ENCODE data around the gene GPR107.

Gene GPR107

DNA sequence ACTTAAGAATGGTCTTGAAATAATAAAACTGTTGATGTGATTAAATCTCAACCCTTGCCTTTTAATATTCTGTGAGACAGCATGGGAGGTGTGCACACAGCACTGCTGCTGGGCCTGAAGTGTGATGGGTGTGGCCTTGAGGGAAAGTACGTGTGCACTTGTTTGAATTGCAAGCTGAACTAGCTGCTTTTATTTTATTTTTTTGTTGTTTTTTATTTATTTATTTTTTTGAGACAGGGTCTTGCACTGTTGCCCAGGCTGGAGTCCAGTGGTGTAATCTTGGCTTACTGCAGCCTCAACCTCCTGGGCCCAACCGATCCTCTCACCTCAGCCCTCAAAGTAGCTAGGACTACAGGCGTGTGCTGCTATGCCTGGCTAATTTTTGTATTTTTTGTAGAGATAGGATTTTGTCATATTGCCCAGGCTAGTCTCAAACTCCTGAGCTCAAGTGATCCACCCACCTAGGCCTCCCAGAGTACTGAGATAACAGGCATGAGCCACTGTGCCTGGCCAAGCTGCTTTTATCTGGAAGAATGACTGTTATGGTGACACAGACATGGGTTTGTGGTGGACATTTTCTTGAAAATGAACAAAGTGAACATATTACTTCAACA is 58.9 kb downstream of the GPR107 start:
- no peak for DNase-seq

DNA sequence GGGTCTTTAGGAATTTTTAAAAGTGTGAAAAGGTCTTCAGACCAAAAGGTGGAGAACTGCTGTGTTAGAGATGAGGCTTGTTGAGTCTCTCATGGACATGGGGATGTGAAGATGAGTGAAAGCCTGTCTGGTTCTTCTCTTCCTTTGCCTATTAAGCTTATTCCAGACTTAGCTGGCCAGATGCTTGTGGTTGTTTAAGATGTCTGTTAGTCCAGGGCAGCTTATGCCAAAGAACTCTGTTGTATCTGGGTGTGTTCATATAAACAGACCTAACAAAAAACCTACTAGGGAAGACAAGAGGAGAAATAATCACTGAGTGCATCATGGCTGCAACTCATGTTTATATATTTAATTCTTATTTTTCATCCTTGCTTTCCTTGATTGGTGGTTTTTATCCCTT is 61.0 kb downstream of the GPR107 start:
- DNase-seq, result no peak

- no peak for DNase-seq
Observed at GRCh38 chr9:130116346-130116745, 62.6 kb downstream of the GPR107 start.

DNA sequence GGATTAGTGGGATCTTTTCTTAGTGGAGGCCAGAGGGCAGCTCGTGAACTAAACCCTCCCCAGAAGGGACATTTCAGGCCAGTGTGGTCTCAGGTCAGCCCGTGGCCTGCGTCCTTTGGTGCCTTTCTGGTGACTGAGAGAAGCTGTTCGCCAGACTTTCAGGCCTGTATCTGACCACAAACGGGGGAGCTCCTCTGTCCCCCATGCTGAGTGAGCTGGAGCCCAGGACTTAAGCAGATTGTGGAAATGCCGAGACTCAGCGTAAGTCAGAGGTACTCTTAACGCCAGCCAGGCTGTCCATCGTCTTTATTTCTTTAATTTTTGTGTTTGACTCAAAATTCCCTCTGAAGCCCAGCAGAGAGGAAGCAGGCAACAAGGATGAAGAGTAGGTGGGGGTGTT is 63.7 kb downstream of the GPR107 start:
- no peak for DNase-seq

GRCh38 chr9:130117816-130118632 is 64.3 kb downstream of the GPR107 start:
- peak; percentile 27 to 76 for DNase-seq

DNA sequence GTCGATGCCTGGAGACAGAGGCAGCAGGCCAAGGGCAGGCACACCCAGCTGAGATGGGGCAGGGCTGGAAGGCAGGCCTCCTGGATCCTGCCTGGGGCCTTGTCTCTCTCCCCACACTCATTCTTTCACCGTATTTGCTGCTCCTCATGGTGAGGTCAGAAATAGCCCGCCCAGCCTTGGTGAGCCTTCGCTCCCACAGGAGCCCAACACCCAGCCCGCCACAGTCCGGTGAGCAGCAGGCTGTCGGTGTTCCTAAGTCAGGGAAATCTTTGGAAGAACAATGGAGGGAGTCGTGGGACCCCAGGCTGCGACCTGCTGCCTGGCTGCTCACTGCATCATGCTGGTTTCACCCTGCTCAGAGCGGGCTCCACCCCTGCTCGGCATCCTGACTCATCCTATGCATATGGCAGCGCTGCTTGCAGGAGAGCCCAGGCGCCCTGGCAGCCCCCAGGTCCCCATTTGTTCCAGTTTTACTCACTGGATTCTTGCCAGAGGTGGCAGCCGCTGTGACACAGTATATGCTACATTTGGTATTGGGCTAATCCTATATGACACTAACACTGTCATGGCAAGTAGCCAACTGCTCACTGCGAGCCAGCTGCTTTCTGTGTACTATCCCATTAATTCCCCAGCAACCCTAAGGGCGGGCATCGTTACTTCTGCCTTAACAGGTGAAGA is 65.3 kb downstream of the GPR107 start:
- DNase-seq, result no peak

DNA sequence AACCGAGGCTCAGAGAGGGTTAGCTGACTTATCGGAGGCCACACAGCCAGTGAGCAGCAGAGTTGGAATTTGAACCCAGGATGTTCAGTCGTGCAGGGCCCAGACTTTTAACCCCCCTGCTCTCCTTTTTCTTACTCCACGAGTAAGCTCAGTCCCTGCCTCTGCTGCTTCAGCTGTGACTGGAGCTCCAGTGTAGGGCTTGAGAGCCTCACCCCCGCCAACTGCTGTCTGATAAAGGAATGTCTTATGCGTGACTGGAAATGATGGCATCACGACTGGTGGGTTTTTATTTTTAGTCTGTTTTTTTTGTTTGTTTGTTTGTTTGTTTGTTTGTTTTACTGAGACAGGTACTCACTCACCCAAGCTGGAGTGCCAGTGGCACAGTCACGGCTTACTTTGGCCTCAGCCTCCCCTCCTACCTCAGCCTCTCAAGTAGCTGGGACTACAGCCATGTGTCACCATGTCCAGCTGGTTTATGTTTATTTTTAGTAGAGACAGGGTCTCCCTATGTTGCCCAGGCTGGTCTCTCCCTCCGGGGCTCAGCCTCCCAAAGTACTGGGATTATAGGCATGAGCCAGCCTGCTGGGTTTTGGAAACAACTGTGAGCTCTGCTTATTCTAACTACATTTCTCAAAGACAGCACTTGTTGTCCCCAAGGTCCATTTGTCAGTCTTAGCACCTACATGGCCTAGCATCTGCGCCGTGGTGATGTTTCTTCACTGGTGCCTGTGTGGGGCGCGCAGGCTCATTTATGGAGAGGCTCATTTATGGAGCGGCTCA is 66.0 kb downstream of the GPR107 start:
- DNase-seq, result no peak

- no peak for DNase-seq
Observed at GRCh38 chr9:130120299-130120587, 66.5 kb downstream of the GPR107 start.

DNA sequence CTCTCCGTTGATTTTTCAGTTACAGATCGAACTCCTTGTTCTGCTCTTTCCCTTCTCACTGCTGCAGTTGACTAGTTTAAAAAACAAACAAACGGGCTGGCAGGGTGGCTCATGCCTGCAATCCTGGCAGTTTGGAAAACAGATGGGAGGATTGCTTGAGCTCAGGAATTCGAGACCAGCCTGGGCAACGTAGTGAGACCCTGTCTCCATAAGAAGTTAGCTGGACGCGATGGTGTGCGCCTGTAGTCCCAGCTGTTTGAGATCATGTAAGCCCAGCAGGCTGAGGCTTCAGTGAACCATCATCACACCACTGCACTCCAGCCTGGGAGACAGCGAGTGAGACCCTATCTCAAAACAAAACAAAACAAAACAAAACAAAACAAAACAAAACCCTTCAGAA is 67.1 kb downstream of the GPR107 start:
- no peak for DNase-seq

- no peak for DNase-seq
Observed at GRCh38 chr9:130122456-130122855, 68.8 kb downstream of the GPR107 start.

- DNase-seq, result no peak
Observed at GRCh38 chr9:130124085-130124860, 70.6 kb downstream of the GPR107 start.

GRCh38 chr9:130126721-130127433 is 73.2 kb downstream of the GPR107 start:
- no peak for DNase-seq

DNA sequence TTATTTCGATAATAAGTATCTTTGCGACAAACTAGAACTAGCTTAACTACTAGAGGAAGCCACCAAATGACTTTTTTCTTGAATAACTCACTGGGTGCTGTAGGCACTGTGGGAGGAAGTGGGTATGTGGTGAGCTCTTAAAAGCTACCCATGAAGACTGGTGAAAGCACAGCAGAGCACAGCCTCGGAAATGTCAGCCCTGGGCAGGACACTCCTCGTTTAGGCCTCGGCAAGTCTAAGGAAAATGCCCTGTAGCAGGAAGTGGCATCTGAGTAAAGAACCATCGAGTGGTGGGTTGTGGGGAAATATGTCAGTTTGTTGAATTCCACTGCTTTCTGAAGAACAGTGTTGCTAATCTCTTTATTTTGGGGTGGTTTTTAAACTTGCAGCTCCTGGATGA is 74.5 kb downstream of the GPR107 start:
- DNase-seq, result peak; percentile 48 to 56

DNA sequence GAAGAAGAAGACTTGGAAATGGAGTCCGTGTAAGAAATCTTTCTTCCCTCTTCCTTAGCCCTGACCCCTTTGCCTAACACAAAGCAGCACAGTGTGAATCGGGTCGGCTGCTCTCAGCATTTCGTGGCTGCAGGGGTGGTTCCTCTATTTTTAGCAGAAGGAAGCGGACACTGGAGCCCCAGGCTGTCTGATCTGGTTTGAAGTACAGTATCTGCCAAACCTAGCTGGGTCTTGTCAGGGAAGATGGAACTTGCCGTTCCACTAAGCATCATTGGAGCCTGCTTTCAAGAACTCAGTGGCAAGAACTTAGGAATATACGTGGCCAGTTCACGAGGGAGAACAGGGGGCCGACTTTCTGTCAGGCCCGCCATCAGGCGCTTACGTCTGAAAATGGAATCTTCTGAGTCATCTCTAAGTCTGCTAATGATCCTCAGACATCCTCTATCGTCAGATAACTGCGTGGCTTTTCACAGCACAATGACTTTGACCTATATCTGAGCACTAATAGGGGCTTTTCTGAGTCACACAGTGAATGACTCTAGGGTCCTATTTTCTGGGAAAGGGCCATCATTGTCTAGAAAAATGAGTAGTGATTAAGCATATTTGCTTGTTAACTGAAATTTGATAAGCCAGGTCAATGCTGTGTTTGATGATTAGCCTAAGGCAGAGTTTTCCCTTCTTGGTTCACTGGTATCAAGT is 75.2 kb downstream of the GPR107 start:
- DNase-seq, result peak; percentile 82

GRCh38 chr9:130129432-130130061 is 75.8 kb downstream of the GPR107 start:
- DNase-seq, result no peak

DNA sequence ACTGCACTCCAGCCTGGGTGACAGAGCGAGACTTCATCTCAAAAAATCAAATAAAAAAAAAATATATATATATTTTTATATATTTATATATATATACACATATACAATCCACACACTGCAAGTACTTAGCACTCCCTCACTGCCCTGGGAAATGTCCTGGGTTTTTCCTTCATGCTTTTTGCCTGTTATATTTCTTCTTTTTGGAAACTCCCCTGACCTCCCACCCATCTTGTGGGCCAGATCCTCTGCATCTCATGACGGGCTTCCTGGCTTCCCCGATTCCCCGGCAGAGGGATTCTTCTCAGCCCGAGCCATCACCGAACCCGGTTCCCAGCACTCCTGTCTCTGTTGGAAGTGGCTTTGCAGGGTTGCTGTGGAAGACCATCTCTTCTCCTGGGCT is 79.0 kb downstream of the GPR107 start:
- peak; percentile 56 to 79 for DNase-seq

DNA sequence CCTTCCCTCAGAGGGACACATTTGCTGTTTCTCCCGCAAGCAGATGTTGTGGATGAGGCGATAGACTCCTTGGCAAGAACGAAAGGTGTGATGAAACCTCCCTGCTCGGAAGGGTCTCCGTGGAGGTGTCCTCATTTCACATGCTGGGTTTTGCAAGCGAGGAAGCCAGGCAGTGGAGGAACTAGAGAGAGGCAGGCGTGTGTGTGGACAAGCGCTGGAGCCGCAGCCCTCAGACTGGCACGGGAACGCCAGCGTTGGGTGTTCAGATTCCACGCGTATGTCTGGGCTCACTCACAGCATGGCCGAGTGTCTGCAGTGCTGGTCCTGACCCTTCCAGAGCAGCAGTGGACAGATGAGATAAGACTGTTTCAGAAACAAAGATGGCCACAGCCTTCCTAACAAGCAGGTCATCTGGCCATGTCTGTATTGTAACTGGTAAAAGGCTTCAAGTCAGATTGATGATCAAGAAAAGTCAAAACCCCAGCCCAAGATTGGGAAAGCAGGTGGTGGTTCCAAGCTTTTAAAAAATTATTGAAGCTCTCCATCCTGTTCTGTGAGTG is 83.5 kb downstream of the GPR107 start:
- peak in 1 of 2 donors; percentile 25 for DNase-seq

GRCh38 chr9:130137641-130138081 is 84.0 kb downstream of the GPR107 start:
- DNase-seq, result peak in 1 of 2 donors; percentile 27

- peak; percentile 92 to 97 for DNase-seq
Observed at GRCh38 chr9:130138171-130138653, 84.5 kb downstream of the GPR107 start.

DNA sequence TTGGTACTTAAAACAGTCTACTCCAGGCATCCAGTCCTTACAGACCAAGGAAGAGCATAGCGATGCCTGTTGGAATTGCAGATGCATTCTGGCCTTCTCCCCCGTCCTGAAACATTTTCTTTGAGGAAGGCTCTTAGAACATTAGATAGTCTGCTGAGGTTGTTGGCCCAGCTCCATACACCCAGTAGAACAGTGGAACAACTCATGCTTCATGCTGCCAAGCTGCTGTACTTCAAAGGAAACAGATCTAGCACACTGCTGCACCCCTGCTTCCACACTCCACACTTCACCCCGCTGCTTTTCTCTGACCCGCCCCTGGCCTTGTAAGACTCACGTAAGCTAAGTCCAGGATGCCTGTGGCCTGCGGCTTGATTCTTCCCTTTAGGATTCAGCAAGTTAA is 85.1 kb downstream of the GPR107 start:
- DNase-seq, result peak in 1 of 2 donors; percentile 12

All from inflammatory macrophage treated with lipopolysaccharide for 1 hour (primary cell).